ENCODE data around the gene CSMD2. TPM values are rescaled to one million over a fixed set of nuclear protein-coding genes. Genes with fewer than 3 reads are reported as not detected.

CSMD2 gene
- total and polyA plus RNA-seq, 2 experiments from 2014 or later, result 5.3 to 16.6 TPM

DNA sequence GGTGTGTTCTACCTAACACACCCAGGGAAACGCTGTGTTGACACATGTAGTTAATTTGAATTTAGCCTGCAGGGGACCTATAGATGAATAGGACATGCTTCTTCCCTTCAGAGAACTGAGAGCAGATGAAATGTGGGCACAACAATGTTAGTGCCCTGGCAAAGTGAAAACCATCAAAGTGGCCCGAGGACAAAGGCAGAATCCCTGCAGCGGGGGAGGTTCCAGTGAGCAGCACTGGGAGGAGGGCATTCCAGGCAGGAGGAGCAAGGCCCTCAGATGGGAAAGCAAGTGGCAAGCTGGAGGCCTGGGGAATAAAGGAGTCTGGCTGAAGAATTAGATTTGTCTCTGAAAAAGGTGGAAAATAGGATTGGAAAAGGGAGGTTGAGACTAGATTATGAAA, 48.9 kb upstream of the CSMD2 start (continued):
- TF ChIP-seq, protein P1, sequence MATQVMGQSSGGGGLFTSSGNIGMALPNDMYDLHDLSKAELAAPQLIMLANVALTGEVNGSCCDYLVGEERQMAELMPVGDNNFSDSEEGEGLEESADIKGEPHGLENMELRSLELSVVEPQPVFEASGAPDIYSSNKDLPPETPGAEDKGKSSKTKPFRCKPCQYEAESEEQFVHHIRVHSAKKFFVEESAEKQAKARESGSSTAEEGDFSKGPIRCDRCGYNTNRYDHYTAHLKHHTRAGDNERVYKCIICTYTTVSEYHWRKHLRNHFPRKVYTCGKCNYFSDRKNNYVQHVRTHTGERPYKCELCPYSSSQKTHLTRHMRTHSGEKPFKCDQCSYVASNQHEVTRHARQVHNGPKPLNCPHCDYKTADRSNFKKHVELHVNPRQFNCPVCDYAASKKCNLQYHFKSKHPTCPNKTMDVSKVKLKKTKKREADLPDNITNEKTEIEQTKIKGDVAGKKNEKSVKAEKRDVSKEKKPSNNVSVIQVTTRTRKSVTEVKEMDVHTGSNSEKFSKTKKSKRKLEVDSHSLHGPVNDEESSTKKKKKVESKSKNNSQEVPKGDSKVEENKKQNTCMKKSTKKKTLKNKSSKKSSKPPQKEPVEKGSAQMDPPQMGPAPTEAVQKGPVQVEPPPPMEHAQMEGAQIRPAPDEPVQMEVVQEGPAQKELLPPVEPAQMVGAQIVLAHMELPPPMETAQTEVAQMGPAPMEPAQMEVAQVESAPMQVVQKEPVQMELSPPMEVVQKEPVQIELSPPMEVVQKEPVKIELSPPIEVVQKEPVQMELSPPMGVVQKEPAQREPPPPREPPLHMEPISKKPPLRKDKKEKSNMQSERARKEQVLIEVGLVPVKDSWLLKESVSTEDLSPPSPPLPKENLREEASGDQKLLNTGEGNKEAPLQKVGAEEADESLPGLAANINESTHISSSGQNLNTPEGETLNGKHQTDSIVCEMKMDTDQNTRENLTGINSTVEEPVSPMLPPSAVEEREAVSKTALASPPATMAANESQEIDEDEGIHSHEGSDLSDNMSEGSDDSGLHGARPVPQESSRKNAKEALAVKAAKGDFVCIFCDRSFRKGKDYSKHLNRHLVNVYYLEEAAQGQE (IDR thresholded peaks at IDR 0.05; ENCODE audit: unreplicated experiment), result no peak
- TF ChIP-seq EZH2 (IDR thresholded peaks at IDR 0.05; ENCODE audit: low read depth, unreplicated experiment) (no peak), CREB1 (CRISPR knock-in tag; IDR thresholded peaks at IDR 0.05; ENCODE audit: low read depth) (no peak), ZNF331 (CRISPR knock-in tag; IDR thresholded peaks at IDR 0.05; ENCODE audit: low read depth) (no peak), NANOG (IDR thresholded peaks at IDR 0.05; ENCODE audit: borderline replicate concordance) (no peak)
- TF ChIP-seq, protein P2, sequence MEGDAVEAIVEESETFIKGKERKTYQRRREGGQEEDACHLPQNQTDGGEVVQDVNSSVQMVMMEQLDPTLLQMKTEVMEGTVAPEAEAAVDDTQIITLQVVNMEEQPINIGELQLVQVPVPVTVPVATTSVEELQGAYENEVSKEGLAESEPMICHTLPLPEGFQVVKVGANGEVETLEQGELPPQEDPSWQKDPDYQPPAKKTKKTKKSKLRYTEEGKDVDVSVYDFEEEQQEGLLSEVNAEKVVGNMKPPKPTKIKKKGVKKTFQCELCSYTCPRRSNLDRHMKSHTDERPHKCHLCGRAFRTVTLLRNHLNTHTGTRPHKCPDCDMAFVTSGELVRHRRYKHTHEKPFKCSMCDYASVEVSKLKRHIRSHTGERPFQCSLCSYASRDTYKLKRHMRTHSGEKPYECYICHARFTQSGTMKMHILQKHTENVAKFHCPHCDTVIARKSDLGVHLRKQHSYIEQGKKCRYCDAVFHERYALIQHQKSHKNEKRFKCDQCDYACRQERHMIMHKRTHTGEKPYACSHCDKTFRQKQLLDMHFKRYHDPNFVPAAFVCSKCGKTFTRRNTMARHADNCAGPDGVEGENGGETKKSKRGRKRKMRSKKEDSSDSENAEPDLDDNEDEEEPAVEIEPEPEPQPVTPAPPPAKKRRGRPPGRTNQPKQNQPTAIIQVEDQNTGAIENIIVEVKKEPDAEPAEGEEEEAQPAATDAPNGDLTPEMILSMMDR (conservative IDR thresholded peaks at IDR 0.05; ENCODE audit: low read depth in 2 of 2), result no peak

DNA sequence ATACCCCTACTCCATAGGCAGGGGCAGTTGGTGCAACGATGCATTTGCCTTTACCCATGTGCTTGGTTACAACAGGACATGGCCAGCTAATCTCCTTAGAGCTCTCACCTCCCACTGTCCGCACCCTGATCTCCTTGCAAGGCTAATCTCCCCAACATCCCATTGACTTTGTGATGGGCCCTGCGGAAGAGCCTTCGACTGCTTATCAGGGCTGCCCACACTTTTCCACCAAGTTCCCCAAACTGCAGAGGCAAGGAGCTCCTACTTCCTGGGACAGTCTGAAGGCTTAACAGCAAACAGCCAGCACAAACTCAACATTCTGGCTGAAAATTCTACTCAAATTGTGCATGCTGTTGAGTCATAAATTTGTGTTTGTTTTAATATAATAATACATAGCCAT, 47.6 kb upstream of the CSMD2 start:
- Histone ChIP-seq H4K20me1 (replicated peaks; ENCODE audit: insufficient read depth) (no peaks in the 10 kb centered on the region), H3F3A (replicated peaks; ENCODE audit: low read depth) (no peaks in the 10 kb centered on the region), H3K79me2 (replicated peaks; ENCODE audit: insufficient read depth) (no peaks in the 10 kb centered on the region), H3K27me3 (ENCODE audit: insufficient read depth) (no peaks in the 10 kb centered on the region), H2AFZ (no peak overlapping the region), H3K4me3 (no peak overlapping the region), H3K27ac (ENCODE audit: low read depth) (no peak overlapping the region), H3K4me1 (ENCODE audit: insufficient read depth) (peaks cover 9% of the 10 kb centered on the region; the same call in 1 of the 2 replicates), H3K4me2 (no peak overlapping the region), H3K36me3 (ENCODE audit: insufficient read depth) (no peaks in the 10 kb centered on the region; the same call in 1 of the 2 replicates), H3K9me2 (ENCODE audit: insufficient read depth) (peaks cover 5% of the 10 kb centered on the region)
- no peak for ATAC-seq
- no peaks in the 10 kb centered on the region for H3K4me1 Mint-ChIP-seq
- no peaks in the 10 kb centered on the region for H3K27me3 Mint-ChIP-seq (ENCODE audit: insufficient read depth, low read depth, poor library complexity)
- DNase-seq (ENCODE audit: low spot score), result no peak
- no peaks in the 10 kb centered on the region for H3K9me3 Mint-ChIP-seq
- H3K36me3 Mint-ChIP-seq (ENCODE audit: low read depth), result no peaks in the 10 kb centered on the region
- no peak overlapping the region for H3K4me3 Mint-ChIP-seq
- H3K27ac Mint-ChIP-seq, result no peak overlapping the region
- TF ChIP-seq, protein P1 (IDR thresholded peaks at IDR 0.05; ENCODE audit: unreplicated experiment), result no peak
- TF ChIP-seq, protein P2 (conservative IDR thresholded peaks at IDR 0.05; ENCODE audit: low read depth in 2 of 2), result no peak
- no peak for TF ChIP-seq EZH2 (IDR thresholded peaks at IDR 0.05; ENCODE audit: low read depth, unreplicated experiment)
- TF ChIP-seq ZNF114 (CRISPR knock-in tag; IDR thresholded peaks at IDR 0.05), result no peak
- no peak for TF ChIP-seq EZH2phosphoT487 (IDR thresholded peaks at IDR 0.05; ENCODE audit: unreplicated experiment)
- TF ChIP-seq STAT1 (IDR thresholded peaks at IDR 0.05; ENCODE audit: unreplicated experiment), result no peak
- TF ChIP-seq, protein P3, sequence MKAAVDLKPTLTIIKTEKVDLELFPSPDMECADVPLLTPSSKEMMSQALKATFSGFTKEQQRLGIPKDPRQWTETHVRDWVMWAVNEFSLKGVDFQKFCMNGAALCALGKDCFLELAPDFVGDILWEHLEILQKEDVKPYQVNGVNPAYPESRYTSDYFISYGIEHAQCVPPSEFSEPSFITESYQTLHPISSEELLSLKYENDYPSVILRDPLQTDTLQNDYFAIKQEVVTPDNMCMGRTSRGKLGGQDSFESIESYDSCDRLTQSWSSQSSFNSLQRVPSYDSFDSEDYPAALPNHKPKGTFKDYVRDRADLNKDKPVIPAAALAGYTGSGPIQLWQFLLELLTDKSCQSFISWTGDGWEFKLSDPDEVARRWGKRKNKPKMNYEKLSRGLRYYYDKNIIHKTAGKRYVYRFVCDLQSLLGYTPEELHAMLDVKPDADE (IDR thresholded peaks at IDR 0.05), result no peak
